ENCODE results near the gene CABCOCO1.

CABCOCO1 gene

DNA sequence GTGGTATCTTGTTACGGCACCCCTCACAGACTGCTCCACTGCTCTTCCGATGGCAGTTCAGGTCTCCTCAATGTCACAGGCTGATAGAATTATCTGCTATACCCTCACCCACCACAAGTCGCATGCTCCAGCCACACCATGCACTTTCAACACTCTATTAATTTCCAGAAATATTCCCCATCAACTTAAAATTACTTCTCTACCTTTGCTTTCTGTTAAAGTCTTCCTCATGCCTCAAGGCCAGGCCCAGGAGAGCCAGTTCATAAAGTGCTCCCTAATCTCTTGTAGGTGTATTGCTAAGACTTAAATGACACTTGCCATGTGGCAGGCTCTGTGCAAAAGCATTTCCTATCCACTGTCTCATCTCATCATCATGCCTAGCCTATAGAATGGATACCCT lies 132.8 kb downstream of the CABCOCO1 start:
- H3K36me3 ChIP-seq (ENCODE audit: control insufficient read depth, insufficient read depth, low read length) = no peaks in the 10 kb centered on the region

DNA sequence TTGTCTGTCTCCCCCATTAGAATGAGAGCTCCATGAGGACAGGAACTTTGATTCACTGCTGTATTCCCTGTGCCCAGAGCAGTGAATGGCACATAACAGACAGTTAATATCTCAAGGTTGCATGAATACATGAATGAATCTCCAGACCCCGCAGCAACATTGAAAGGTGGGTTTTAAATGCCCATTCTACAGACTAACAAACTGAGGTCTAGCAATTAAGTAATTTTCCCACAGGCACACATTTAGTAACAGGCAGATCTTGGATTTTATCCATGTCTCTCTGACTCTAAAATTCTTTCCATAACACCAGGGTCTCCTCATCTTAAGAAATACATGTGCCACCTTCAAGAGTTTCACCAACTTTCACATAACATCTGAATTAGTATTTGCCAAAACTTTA lies 134.1 kb downstream of the CABCOCO1 start:
- Histone ChIP-seq H3K4me3 (ENCODE audit: low read length) (no peak overlapping the region), H3K9ac (ENCODE audit: low read length) (no peak overlapping the region), H3K36me3 (ENCODE audit: control insufficient read depth, insufficient read depth, low read length) (no peaks in the 10 kb centered on the region), H3K27me3 (ENCODE audit: control insufficient read depth, insufficient read depth, low read length) (no peaks in the 10 kb centered on the region), H3K9me3 (ENCODE audit: control insufficient read depth, low read length) (no peaks in the 10 kb centered on the region), H3K4me1 (ENCODE audit: control insufficient read depth, insufficient read depth, low read length) (peaks cover 15% of the 10 kb centered on the region)

More for the DNA sequence above, 132.8 kb downstream of the CABCOCO1 start:
- Histone ChIP-seq H3K27me3 (ENCODE audit: control insufficient read depth, insufficient read depth, low read length) (no peaks in the 10 kb centered on the region), H3K9ac (ENCODE audit: low read length) (no peak overlapping the region), H3K9me3 (ENCODE audit: control insufficient read depth, low read length) (no peaks in the 10 kb centered on the region), H3K4me1 (ENCODE audit: control insufficient read depth, insufficient read depth, low read length) (peaks cover 17% of the 10 kb centered on the region), H3K4me3 (ENCODE audit: low read length) (no peak overlapping the region)

DNA sequence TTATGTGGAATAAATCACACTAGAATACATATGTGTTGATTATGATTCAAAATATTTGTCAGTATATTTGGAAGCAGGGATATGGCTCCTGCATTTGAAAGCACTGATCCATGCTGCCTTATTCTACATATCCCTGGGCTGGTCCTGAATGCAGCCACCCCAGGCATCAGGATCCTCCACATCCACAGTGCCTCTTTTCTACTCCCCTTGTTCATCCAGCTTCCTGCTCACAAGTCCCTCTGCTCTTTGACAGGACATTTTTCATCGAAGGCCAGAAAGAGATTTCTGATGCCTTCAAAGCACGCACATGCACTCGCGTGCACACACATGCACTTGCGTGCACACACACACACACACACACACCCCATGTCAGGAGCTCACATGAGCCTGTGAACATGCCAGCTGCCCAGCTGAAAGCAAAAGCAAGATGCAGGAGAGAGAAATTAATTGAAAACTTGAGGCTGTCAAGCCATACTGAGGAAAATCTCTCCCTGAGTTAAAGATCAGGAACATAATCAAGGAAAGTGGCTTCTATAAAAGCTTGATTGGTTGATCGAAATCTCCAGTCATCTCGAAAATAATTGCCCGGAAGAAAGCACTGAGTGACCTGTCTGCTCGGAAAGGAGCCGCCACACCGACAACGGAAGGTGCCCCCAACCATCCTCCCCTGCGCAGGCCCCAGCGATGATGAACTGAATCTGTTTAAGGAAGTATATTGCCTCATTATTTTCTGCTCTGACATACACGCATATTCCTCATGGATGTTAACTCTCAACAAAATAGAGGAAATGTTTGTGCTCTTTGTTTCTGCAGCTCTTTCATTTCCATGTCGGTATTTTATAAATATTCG lies 134.8 kb downstream of the CABCOCO1 start:
- Histone ChIP-seq H3K4me3 (ENCODE audit: low read length) (no peak overlapping the region), H3K9me3 (ENCODE audit: control insufficient read depth, low read length) (no peaks in the 10 kb centered on the region), H3K9ac (ENCODE audit: low read length) (no peak overlapping the region), H3K4me1 (ENCODE audit: control insufficient read depth, insufficient read depth, low read length) (peaks cover 8% of the 10 kb centered on the region), H3K36me3 (ENCODE audit: control insufficient read depth, insufficient read depth, low read length) (no peaks in the 10 kb centered on the region), H3K27me3 (ENCODE audit: control insufficient read depth, insufficient read depth, low read length) (no peaks in the 10 kb centered on the region)

DNA sequence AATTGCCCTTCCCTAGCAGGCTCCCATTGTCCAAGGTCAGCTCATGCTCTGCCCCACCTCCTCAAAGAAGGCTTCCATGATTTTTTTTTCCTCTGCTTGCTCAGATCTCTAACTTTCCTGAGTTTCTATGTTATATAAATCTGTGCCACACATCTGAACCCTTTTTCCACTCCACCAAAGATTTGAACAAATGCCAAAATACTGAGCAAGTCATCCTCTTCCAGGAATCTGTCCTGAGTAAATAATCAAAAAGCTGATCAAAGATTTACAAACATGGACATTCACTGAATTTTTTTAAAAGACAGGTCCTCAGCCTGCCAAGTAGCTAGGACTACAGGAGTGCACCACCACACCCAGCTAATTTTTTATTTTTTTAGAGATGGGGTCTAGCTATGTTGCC lies 136.0 kb downstream of the CABCOCO1 start:
- H3K27me3 ChIP-seq (ENCODE audit: control insufficient read depth, insufficient read depth, low read length) = no peaks in the 10 kb centered on the region
- no peaks in the 10 kb centered on the region for H3K36me3 ChIP-seq (ENCODE audit: control insufficient read depth, insufficient read depth, low read length)
- H3K9me3 ChIP-seq (ENCODE audit: control insufficient read depth, low read length) = no peaks in the 10 kb centered on the region
- no peak overlapping the region for H3K4me3 ChIP-seq (ENCODE audit: low read length)
- H3K9ac ChIP-seq (ENCODE audit: low read length) = no peak overlapping the region
- H3K4me1 ChIP-seq (ENCODE audit: control insufficient read depth, insufficient read depth, low read length) = no peaks in the 10 kb centered on the region

DNA sequence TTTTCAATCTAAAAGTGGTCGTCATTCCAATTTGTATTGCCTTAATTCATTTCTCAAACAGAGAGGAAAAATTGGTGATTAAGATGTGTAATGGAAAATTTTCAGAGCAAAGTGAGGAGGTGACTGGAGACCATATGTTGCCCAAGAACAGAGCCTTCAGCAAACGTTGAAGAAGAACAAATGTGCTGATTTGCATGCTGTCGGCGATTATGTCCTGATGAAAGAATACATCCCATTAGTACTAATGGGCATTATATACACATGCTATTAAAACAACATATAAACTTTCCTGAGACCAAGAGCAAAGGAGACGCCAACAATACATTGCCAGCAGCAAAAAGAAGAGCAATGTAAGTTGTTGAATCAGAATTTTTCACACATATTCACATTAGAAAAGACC lies 138.8 kb downstream of the CABCOCO1 start:
- H3K4me3 ChIP-seq (ENCODE audit: low read length) = no peak overlapping the region
- no peaks in the 10 kb centered on the region for H3K27me3 ChIP-seq (ENCODE audit: control insufficient read depth, insufficient read depth, low read length)
- H3K36me3 ChIP-seq (ENCODE audit: control insufficient read depth, insufficient read depth, low read length) = no peaks in the 10 kb centered on the region
- H3K9ac ChIP-seq (ENCODE audit: low read length) = no peak overlapping the region
- no peaks in the 10 kb centered on the region for H3K4me1 ChIP-seq (ENCODE audit: control insufficient read depth, insufficient read depth, low read length)
- no peaks in the 10 kb centered on the region for H3K9me3 ChIP-seq (ENCODE audit: control insufficient read depth, low read length)

DNA sequence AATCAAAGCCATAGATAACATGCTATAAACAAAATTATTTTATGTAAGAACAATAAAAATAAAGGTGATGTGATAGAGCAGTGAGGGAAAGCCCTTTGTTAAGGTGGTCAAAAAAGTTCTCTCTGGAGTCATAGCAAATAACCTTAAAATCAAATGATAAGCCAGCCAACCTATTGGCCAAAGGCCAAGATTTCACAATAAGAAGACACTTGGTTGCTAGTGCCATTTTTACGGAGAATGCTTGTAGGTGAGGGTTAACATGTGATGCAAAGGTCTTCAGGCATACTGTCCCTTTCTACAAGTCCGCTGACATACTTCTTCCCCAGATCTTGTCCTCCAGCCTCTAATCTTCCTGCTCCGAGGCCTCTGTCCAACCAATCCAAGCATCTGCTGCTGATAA lies 140.5 kb downstream of the CABCOCO1 start:
- Histone ChIP-seq H3K4me1 (ENCODE audit: control insufficient read depth, insufficient read depth, low read length) (no peaks in the 10 kb centered on the region), H3K9me3 (ENCODE audit: control insufficient read depth, low read length) (no peaks in the 10 kb centered on the region), H3K9ac (ENCODE audit: low read length) (no peak overlapping the region), H3K4me3 (ENCODE audit: low read length) (no peak overlapping the region), H3K36me3 (ENCODE audit: control insufficient read depth, insufficient read depth, low read length) (no peaks in the 10 kb centered on the region), H3K27me3 (ENCODE audit: control insufficient read depth, insufficient read depth, low read length) (no peaks in the 10 kb centered on the region)

DNA sequence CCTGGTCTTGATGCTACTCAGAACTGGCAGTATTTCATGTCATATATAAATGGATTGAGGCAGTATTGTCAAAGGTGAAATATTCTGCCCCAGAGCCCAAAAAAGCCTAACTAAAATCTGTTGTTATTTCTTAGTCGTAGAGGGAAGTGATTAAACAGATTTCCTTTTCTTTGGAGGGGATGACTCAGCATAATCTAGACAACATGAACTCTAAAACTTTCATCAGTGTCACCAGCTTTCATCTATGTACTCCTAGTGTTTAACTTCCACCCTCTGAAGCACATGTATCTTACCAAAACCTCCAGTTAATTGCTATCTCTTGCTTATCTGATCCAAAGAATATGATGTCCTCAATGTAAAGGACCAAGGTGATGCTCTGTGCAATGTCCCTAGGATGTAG lies 141.7 kb downstream of the CABCOCO1 start:
- H3K27me3 ChIP-seq (ENCODE audit: control insufficient read depth, insufficient read depth, low read length) = no peaks in the 10 kb centered on the region
- H3K4me3 ChIP-seq (ENCODE audit: low read length) = no peak overlapping the region
- H3K9ac ChIP-seq (ENCODE audit: low read length) = no peak overlapping the region
- H3K36me3 ChIP-seq (ENCODE audit: control insufficient read depth, insufficient read depth, low read length) = no peaks in the 10 kb centered on the region
- H3K4me1 ChIP-seq (ENCODE audit: control insufficient read depth, insufficient read depth, low read length) = no peaks in the 10 kb centered on the region
- H3K9me3 ChIP-seq (ENCODE audit: control insufficient read depth, low read length) = no peaks in the 10 kb centered on the region

DNA sequence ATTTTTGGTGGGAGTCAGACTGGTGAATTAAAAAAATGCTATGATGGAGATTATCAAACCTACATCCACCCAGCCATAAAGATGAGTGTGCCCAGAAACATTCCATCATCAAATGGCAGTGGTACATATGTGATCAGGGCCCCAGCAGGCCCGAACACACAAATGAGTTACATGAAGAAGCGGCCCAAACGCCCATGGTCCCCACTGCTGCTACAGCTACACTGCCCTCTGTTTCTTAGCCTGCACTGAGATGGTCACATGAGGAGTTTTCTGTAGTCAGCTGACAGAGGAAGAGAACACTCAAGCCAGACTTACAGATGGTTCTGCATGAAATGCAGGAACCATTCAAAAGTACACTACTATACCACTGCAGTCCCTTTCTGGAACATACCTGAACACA lies 142.4 kb downstream of the CABCOCO1 start:
- Histone ChIP-seq H3K27me3 (ENCODE audit: control insufficient read depth, insufficient read depth, low read length) (no peaks in the 10 kb centered on the region), H3K4me3 (ENCODE audit: low read length) (no peak overlapping the region), H3K4me1 (ENCODE audit: control insufficient read depth, insufficient read depth, low read length) (no peaks in the 10 kb centered on the region), H3K9me3 (ENCODE audit: control insufficient read depth, low read length) (no peaks in the 10 kb centered on the region), H3K9ac (ENCODE audit: low read length) (no peak overlapping the region), H3K36me3 (ENCODE audit: control insufficient read depth, insufficient read depth, low read length) (no peaks in the 10 kb centered on the region)

DNA sequence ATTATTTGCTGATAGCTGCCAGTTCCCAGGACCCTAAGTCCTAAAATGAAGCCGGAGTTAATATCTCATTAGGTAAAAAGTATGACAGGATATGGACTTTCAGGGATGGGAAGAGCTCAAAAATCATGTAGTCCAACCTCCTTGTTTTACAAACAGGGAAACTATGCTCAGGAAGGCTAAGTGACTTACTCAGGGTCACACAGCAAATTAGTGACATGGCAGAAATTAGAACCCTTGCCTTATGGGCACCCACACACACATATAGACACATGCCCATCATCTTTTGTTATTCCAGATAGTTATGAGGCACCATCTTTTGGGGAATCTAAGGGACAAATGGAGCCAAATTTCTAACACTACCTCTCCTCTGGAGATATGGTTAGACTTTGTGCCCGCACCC lies 147.5 kb downstream of the CABCOCO1 start:
- H3K4me3 ChIP-seq (ENCODE audit: low read length) = no peak overlapping the region
- H3K9ac ChIP-seq (ENCODE audit: low read length) = no peak overlapping the region
- no peaks in the 10 kb centered on the region for H3K9me3 ChIP-seq (ENCODE audit: control insufficient read depth, low read length)
- no peaks in the 10 kb centered on the region for H3K4me1 ChIP-seq (ENCODE audit: control insufficient read depth, insufficient read depth, low read length)
- no peaks in the 10 kb centered on the region for H3K27me3 ChIP-seq (ENCODE audit: control insufficient read depth, insufficient read depth, low read length)
- no peaks in the 10 kb centered on the region for H3K36me3 ChIP-seq (ENCODE audit: control insufficient read depth, insufficient read depth, low read length)

DNA sequence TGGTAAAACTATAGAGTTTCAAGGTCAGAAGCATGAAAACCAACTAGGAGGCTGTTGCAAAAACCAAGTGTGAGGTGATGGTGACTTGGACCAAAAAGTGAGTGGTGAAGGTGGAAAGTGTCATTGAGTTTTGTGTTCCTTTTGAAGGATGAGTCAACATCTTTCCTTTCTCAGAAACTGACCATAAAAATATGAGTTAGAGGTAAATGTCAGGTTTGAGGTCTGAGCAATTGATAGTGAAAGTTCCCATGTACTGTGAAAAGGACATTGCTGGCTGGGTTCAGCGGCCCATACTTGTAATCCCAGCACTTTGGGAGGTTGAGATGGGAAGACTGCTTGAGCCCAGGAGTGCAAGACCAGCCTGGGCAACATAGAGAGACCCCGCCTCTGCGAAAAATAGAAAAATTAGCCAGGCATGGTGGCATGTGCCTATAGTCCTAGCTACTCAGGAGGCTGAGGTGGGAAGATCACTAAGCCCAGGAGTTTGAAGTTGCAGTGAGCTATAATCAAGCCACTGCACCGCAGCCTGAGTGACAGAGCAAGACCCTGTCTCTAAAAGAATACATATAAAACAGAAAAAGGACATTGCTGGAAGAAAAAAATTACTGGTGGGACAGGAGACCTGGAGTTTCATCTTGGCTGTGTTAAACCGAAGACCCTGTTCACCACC lies 149.5 kb downstream of the CABCOCO1 start:
- Histone ChIP-seq H3K4me1 (ENCODE audit: control insufficient read depth, insufficient read depth, low read length) (no peaks in the 10 kb centered on the region), H3K27me3 (ENCODE audit: control insufficient read depth, insufficient read depth, low read length) (no peaks in the 10 kb centered on the region), H3K9me3 (ENCODE audit: control insufficient read depth, low read length) (no peaks in the 10 kb centered on the region), H3K4me3 (ENCODE audit: low read length) (no peak overlapping the region), H3K36me3 (ENCODE audit: control insufficient read depth, insufficient read depth, low read length) (no peaks in the 10 kb centered on the region), H3K9ac (ENCODE audit: low read length) (no peak overlapping the region)

DNA sequence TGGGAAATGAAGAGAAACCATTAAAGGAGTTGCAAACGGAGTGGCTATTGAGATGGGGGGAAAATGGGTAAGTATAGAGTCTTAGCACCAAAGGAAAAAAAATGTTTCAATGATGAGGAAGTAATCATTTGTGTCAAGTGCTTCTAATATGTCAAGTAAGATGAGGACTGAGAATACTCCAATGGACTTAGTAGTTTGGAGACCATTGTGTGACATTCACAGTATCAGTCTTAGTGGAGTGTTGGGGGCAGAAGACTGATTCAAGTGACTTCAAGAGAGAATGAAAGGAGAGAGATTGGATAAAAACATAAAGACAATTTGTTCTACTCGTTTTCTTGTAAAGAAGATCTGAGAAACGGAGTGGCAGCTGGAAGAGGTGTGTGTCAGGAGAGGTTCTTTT lies 150.2 kb downstream of the CABCOCO1 start:
- no peaks in the 10 kb centered on the region for H3K9me3 ChIP-seq (ENCODE audit: control insufficient read depth, low read length)
- H3K36me3 ChIP-seq (ENCODE audit: control insufficient read depth, insufficient read depth, low read length) = no peaks in the 10 kb centered on the region
- H3K27me3 ChIP-seq (ENCODE audit: control insufficient read depth, insufficient read depth, low read length) = no peaks in the 10 kb centered on the region
- H3K4me1 ChIP-seq (ENCODE audit: control insufficient read depth, insufficient read depth, low read length) = no peaks in the 10 kb centered on the region
- H3K4me3 ChIP-seq (ENCODE audit: low read length) = no peak overlapping the region
- H3K9ac ChIP-seq (ENCODE audit: low read length) = no peak overlapping the region

DNA sequence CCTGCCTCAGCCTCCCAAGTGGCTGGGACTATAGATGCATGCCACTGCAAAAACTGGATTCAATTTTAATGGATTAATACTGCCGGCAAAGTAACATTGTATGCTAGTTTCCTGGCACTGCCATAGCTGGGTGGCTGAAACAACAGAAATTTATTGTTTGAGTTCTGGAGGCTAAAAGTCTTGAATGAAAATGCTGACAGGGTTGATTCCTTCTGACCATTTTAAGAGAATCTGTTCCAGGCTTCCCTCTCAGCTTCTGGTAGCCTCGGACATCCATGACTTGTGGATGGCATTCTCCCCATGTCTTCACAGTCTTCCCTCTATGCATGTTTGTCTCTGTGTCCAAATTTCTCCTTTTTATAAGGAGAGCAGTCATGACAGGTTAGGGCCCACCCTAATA lies 151.4 kb downstream of the CABCOCO1 start:
- no peak overlapping the region for H3K9ac ChIP-seq (ENCODE audit: low read length)
- H3K27me3 ChIP-seq (ENCODE audit: control insufficient read depth, insufficient read depth, low read length) = no peaks in the 10 kb centered on the region
- H3K4me1 ChIP-seq (ENCODE audit: control insufficient read depth, insufficient read depth, low read length) = no peaks in the 10 kb centered on the region
- H3K4me3 ChIP-seq (ENCODE audit: low read length) = no peak overlapping the region
- no peaks in the 10 kb centered on the region for H3K9me3 ChIP-seq (ENCODE audit: control insufficient read depth, low read length)
- H3K36me3 ChIP-seq (ENCODE audit: control insufficient read depth, insufficient read depth, low read length) = no peaks in the 10 kb centered on the region

Measured in mucosa of stomach (tissue), 1 donor.